Measurements from ENCODE around the gene NLRP3. TPM values are rescaled to one million over a fixed set of nuclear protein-coding genes. Genes with fewer than 3 reads are reported as not detected.
"Not testable (repeated sequence)": the region's sequence is repeated elsewhere in the genome, so short reads cannot be mapped to it uniquely, and the experiment has no call there.

Gene NLRP3
- polyA plus RNA-seq, 1 donor = 1.8 TPM

DNA sequence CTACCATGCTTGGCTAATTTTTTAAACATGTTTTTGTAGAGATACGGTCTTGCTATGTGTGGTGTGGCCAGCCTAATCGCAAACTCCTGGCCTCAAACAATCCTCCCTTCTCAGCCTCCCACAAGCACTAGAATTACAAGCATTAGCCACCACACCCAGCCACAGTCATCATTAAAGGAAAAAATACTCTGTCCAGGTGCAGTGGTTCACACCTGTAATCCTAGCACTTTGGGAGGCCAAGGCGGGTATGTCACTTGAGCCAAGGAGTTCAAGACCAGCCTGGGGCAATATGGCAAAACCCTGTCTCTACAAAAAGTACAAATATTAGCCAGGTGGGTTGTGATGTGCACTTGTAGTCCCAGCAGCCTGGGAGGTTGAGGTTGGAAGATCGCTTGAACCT lies 25.0 kb upstream of the NLRP3 start:
- no peak for DNase-seq

DNA sequence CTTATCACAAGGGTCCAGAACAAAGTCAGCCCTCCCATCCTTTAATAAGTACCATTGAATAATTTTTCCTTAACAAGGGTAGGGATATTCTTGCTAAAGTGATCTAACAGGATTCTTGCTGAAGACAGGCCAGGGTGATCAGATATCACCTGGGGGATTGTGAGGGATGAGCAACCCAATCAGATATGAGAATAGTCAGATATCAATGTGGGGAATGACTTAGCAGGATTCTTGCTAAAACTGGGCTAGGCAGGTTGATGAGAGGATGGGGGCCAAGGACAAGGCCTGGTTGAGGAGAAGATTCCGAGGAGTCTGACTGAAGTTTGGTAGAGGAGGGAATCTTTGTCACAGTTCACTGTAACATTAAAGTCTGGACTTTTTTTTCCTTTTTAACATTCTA lies 23.9 kb upstream of the NLRP3 start:
- no peak for DNase-seq

DNA sequence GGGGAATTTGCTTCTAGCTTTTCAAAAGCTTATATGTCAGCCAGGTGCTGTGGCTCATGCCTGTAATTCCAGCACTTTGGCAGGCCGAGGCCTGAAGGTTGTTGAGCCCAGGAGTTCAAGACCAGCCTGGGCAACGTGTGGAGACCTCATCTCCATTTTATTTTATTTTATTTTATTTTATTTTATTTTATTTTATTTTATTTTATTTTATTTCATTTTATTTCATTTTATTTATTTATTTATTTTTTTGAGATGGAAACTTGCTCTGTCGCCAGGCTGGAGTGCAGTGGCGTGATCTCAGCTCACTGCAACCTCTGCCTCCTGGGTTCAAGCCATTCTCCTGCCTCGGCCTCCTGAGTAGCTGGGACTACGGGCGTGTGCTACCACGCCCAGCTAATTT lies 20.9 kb upstream of the NLRP3 start:
- not testable (repeated sequence) for DNase-seq

DNA sequence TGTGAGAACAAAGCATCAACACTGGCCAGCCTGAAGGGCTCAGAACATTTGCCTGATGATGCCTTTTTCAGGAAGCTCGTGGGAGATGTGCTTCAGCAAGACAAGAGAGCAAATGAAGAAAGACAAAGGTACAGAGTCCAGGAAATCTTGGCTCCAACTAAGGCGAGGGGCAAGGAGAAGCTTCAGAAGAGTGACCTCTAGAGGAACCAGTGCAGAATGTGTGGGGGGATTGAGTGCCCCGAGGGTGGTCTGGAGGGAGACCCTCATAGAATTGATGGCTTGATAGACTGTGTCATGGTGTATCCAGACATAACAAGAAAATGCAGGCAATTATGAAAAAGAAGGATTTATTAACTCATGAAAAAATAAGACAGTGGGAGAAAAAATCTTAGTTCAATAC lies 15.3 kb upstream of the NLRP3 start:
- no peak for DNase-seq

DNA sequence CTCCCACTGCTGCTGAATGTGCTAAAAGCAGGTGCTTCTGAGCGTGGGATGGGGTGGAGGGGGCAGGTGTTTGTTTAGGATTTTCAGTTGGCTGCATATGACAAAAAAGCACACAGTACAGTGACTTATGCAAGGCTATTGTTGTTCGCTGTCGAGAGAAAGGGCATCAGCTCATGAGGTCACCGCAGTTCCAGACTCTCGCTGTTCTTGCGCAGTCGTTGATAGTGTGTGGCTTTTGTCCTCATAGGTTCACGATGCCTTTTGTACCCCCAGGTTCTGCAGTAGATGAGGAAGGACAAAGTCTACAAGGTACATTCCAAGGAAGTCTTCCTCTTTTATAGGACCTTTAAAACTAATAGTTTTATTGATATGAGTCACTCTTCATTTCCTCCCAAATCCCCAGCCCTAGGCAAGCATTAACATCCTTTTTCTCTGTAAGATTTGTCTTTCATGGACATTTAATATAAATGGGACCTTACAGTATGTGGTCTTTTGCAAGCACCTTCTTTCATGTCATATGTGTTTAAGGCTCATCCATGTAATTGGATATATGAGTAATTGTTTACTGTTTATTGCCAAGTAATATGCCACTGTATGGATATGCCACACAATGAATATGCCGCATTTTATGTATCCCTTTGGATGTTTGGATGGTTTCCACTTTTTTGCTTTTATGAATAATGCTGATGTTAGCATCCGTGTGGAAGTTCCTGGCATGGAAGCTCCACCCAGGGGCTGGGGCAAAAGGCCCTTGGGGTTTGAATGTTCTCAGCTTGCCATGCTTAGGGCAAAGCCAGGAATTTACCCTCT lies 14.5 kb upstream of the NLRP3 start:
- DNase-seq = no peak

DNA sequence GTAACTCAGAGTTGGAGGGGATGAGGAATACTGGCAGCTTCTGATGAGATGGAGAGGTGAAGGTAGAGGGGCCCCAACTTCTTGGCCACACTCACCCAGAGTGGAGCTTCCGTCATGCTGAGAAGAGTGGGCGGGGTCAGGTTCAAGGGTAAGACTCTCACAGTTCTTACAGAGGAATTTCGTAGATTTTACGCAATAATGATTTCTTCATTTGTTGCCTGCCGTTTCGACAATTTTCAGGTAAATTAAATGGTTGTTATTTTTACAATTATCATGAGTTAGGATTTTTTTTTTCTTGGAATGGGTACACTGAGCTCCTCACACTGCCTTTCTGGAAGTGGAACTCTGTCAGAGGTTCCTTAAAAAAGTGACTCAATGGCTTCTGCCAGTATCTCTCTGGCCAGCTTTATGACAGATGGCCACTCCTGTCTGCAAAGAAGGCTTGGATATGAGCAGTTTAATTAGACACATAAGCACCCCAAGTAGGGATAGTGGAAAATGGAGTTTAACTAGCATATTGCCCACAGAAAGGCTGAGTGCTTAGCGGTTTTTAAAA lies 13.8 kb upstream of the NLRP3 start:
- no peak for DNase-seq

DNA sequence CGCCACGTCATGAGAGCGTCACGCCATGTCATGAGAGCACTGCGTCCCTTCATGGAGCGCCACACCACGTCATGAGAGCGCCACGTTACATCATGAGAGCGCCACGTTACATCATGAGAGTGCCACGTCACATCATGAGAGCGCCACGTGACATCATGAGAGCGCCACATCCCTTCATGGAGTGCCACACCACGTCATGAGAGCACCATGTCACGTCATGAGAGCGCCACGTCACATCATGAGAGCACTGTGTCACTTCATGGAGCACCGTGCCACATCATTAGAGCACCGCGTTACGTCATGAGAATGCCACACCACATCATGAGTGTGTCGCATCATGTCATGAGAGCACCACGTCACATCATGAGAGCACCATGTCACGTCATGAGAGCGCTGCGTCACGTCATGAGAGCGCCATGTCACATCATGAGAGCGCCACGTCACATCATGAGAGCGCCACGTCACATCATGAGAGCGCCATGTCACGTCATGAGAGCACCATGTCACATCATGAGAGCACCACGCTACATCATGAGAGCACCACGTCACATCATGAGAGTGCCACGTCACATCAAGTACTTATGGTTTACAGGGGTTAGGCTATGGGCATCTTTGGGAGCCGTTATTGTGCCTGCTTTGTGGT lies 9.8 kb upstream of the NLRP3 start:
- no peak for DNase-seq

DNA sequence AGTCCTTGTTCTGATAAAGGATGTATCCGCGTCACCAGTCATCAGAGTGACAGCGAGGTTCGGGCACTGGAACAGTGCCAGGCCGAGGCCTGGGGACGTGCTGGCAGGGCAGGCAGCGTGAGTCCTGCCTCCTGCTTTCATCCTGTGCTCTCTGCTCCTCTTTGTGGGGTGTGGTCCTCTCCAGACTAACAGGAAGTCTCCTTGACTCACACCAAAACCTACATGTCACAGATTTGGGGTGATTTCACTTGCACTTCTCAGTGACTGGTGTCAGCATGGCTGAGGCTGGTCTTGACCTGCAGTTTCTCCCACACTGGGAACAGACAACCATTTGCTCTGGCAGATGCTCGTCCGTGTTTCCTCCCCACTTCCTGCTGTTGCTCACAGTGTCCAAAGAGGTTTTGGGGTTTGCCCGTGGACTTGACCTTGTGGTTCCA lies 8.8 kb upstream of the NLRP3 start:
- no peak for DNase-seq

DNA sequence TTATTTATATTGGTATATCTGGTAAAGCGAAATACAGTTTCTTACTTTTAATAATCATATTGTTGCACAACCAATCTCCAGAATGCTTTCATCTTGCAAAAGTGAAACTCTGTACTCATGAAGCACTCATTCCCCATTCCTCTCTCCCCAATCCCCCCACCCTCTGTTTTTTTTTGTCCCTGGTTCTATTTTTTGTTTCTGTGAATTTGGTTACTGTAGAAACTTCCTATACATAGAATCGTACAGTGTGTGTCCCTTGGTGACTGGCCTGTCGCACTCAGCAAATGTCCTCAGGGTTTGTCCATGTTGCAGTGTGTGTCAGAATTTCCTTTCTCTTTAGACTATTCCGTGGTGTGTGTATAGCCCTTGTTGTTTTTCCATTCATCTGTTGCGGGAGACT lies 7.9 kb upstream of the NLRP3 start:
- no peak for DNase-seq

DNA sequence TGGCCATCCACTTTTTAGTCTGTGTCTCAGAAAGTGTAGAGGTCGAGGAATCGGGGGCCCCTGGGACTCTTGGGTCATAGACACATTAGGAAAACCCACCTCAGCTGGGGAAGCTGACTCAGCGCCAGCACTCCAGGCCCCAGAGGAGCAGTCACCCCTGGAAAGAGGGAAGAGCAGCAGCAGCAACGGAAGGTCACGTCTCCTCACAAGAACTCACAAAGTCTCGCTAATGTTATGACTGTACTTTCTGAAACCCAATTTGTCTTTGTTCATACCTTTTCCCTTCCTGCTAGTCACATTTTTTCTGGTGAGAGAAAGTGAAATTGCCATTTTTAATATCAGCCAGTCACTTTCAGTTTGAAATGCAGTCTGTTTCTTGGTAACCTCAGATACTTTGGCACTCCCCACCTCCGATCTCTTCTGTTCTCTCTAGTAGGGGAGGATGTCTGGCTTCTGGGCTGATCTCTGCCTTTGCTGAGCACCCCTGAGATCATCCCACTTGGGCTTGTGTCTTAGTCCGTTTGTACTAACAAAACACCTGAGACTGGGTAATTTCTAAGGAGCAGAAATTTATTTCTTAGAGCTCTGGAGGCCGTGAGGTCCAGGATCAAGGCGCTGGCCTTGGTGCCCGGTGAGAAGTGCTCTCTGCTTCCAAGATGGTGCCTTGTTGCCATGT lies 6.0 kb upstream of the NLRP3 start:
- no peak for DNase-seq

DNA sequence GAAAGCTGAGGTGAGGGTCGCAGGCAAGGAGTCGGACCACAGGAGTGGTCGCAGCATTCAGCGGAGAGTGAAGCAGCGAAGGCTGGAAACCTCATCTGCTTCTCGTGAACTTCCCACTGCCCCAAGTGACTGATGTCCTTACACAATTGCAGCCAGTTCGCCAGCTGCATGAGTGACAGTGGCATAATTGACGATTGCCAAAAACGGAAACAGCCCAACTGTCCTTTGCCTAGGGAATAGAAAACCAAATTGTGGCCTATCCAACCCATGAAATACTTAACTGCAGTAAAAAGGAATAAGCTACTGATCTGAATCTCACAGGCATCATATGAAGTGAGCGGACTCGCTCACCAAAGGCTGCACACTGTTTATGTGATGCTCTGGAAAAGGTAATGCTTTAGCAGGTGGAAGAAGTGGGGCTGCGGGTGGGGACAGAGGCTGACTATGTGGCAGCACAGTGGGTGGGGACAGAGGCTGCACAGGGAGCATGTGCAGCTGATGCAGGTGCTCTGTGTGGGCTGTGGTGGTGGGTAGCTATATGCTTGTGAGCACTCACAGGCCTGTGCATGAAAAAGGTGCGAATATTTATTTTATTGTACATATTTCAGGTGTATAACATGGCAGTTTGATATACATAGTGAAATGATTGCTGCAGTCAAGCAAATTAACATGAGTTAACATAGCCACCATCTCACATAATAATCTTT lies 4.2 kb upstream of the NLRP3 start:
- no peak for DNase-seq

DNA sequence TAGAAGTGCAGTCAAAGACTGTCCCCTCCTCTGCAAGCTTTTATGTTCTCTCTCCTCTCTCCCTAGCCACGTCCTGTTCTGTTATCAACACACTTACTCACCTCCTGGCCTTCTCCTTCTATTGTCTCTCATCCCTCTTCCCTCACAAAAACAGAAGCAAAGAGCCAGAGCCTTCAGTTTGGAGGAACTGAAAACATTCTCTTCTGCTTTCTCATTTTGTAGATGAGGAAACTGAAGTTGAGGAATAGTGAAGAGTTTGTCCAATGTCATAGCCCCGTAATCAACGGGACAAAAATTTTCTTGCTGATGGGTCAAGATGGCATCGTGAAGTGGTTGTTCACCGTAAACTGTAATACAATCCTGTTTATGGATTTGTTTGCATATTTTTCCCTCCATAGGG lies 1.9 kb downstream of the NLRP3 start:
- no peak for DNase-seq

DNA sequence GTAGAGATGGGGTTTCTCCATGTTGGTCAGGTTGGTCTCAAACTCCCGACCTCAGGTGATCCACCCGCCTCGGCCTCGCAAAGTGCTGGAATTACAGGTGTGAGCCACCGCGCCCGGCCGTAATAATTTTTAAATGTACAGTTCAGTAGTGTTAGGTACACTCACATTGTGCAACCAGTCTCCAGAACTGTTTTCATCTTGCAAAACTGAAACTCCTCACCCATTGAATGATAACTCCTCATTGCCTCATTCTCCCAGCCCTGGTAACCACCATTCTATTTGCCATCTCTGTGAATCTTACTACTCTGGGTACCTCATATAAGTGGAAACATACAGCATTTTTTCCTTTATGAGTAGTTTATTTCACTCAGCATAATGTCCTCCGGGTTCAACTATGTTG lies 3.4 kb downstream of the NLRP3 start:
- DNase-seq = no peak

DNA sequence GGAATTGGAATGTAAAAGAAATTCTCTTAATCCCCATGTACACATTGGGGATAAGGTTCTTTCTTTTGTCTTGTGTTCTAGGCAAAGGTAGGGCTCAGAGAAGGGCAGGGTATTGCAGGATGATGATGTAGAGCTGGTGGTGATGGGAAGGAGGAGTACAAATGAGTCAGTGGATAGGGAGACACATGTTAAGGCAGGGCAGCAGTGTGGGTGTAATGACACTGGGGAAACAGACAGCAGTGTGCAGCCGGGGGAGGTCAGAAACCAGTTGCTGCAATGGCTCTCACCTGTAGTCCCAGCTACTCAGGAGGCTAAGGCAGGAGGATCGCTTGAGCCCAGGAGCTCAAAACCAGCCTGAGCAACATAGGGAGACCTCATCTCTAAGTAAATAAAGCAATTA lies 5.1 kb downstream of the NLRP3 start:
- no peak for DNase-seq

DNA sequence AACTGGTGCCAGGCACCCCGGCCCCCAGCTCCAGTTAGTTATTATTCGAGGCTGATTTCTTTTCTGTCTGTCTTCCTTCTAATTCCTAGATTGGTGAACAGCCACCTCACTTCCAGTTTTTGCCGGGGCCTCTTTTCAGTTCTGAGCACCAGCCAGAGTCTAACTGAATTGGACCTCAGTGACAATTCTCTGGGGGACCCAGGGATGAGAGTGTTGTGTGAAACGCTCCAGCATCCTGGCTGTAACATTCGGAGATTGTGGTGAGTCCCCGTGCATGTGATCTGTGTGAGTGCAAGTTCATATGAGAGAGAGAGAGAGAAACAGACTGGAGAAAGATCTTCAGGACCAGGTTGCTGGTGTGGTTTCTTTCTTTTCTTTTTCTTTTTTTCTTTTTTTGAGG lies 13.5 kb downstream of the NLRP3 start:
- no peak for DNase-seq

DNA sequence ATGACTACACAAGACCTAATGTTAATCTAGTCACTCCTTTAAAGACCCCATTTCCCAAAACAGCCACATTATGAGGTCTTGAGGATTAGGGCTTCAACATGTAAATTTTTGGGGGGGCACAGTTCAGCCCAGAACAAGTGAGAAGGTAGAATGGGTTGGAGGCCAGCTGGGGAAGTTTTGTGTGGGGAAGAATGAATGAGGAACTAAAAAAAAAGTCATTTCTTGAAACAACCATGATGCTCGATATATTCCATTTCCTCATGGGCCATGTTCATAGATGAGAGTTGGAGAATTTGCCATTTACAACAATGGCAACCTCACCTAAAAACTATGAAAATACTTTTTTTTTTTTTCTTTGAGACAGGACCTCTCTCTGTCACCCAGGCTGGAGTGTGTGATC lies 14.5 kb downstream of the NLRP3 start:
- no peak for DNase-seq

DNA sequence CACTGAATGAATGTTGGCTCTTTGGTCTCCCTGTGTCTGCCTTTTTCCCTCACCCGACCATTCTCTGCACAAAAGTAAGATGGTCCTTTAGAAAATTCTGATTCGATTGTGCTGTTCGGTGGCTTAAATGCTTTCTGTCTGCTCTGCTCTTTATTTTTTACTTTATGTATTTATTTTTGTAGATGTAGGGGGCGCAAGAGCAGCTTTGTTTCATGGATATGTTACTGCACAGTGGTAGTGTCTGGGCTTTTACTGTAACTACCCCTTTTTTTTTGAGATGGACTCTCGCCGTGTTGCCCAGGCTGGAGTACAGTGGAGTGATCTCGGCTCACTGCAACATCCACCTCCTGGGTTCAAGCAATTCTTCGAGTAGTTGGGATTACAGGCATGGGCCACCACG lies 15.7 kb downstream of the NLRP3 start:
- no peak for DNase-seq

DNA sequence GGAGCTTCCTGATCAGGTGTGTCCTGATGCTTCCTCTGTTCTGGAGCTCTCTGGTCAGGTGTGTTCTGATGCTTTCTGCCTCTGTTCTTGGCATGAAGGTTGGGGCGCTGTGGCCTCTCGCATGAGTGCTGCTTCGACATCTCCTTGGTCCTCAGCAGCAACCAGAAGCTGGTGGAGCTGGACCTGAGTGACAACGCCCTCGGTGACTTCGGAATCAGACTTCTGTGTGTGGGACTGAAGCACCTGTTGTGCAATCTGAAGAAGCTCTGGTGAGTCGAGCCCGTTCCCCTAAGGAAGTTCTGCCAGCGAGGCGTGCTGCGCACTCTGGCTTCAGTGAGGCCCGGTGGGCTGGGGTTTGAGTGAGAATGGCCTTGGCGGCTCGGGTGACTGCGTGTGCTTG lies 18.0 kb downstream of the NLRP3 start:
- no peak for DNase-seq

DNA sequence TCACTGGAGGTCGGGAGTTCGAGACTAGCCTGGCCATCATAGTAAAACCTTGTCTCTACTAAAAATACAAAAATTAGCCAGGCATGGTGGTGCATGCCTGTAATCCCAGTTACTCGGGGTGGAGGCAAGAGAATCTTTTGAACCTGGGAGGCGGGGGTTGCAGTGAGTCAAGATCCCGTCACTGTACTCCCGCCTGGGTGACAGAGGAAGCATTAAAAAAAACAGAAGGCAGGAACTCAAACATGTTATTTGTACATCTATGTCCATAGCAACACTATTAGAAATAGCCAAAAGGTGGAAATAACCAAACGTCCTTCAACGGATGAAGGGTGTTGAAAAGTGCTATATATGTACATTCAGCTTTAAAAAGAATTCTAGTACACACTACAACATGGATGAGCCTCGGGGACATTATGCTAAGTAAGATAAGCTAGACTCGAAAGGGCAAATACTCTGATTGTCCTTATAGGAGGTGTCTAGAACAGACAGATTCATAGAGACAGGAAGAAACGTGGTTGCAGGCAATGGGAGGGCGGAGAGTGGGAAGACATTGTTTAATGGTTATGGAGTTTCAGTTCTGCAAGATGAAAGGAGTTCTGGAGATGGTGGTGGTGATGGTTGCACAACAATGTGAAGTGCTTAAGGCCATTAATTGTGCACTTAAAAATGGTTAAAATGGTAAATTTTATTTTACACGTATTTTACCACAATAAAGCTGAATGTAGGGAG lies 19.2 kb downstream of the NLRP3 start:
- no peak for DNase-seq

DNA sequence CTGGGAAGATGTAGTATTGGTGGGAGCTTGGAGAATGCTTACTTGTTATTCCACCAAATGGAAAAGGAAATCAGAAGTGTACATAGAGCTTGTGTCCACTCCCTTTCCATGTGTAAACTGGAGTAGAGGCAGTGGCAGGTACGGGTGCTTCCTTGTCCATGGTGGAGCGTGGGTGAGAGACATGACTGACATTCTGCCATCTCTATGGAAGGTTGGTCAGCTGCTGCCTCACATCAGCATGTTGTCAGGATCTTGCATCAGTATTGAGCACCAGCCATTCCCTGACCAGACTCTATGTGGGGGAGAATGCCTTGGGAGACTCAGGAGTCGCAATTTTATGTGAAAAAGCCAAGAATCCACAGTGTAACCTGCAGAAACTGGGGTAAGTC lies 19.8 kb downstream of the NLRP3 start:
- DNase-seq = no peak

DNA sequence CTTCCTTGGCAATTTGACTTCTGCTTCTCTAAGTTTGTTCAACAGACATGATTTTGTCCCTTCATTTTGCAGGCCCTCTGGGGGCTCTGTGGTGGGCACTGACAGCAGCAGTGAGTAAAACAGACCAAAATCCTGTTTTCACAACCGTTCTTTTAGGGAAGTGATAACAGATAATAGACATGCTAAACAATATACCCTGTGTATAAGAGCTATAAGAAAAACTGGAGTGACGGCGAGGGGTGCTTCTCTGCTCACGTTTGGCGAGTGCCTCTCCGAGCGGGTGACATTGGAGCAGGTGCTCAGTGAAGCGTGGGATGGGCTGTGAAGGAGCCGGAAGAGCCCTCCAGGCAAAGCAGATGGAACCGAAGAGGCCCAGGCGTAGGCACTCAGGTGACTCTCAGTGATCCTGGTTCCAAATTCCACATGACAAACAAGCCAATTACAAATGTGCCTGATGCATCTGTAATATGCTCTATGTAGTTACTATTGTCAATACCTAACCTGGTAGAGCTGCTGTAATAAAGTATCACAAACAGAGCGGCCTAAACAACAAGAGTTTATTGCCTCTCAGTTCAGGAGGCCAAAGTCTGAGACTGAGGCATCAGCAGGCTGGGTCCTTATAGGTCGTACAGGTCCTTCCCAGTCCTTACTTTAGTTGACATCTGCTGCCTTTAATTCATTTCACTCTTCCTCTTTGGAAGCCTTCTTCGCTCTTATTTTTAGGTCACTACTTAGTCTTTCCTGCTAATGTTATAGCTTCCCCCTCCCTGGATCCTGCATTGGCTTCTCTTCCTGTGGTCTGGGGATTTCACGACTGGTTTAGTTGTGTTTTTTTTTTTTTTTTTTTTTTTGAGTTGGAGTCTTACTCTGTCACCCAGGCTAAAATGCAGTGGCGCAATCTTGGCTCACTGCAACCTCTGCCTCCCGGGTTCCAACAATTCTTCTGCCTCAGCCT lies 21.9 kb downstream of the NLRP3 start:
- no peak for DNase-seq

All from hindlimb muscle (tissue), 1 donor.